Measurements from ENCODE around the gene CDHR5.

DNA sequence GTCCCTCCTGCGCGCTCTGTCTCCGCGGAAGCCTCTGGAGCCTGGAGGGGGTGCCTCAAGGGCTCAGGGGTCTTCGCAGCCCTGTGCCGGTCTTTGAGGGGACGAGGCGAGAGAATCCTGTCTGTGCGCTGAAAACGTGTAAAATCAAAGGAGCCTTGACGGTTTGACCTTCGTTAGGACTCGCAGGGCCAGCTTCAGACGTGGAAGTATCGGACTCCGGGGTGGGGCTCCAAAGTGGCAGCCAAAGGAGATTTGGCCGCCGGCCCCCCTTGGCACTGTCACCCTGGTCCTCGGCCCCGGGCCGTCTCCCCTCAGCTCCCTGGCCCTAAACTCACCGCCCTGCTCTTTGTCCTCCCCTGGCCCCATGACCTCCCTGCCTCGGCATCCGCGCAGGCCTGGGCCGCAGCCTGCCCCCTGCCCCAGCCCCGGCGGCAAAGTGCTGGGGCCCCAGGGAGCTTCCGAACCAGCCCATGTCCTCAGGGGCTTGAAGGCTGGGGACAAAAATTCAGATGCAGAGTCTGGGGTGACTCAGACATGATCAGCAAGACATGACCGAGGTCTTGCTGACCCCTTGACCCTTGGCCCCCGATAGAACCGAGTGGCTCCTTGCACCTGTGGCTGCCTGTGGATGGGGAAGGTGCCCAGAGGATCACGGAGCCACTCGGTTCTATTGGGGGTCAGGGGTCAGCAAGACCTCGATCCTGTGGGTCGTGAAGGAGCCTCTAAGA, 55.4 kb downstream of the CDHR5 start:
- TF ChIP-seq, protein P1, sequence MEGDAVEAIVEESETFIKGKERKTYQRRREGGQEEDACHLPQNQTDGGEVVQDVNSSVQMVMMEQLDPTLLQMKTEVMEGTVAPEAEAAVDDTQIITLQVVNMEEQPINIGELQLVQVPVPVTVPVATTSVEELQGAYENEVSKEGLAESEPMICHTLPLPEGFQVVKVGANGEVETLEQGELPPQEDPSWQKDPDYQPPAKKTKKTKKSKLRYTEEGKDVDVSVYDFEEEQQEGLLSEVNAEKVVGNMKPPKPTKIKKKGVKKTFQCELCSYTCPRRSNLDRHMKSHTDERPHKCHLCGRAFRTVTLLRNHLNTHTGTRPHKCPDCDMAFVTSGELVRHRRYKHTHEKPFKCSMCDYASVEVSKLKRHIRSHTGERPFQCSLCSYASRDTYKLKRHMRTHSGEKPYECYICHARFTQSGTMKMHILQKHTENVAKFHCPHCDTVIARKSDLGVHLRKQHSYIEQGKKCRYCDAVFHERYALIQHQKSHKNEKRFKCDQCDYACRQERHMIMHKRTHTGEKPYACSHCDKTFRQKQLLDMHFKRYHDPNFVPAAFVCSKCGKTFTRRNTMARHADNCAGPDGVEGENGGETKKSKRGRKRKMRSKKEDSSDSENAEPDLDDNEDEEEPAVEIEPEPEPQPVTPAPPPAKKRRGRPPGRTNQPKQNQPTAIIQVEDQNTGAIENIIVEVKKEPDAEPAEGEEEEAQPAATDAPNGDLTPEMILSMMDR (IDR thresholded peaks at IDR 0.05), result no peak
- TF ChIP-seq POLR2AphosphoS5 (IDR thresholded peaks at IDR 0.05), result no peak

Measured in breast epithelium (tissue), 3 donors.